Measurements from ENCODE around the gene PRDM11. TPM values are rescaled to one million over a fixed set of nuclear protein-coding genes. Genes with fewer than 3 reads are reported as not detected.

The PRDM11 gene
- total RNA-seq, 1 experiment from 2014 or later: 4.0 TPM

DNA sequence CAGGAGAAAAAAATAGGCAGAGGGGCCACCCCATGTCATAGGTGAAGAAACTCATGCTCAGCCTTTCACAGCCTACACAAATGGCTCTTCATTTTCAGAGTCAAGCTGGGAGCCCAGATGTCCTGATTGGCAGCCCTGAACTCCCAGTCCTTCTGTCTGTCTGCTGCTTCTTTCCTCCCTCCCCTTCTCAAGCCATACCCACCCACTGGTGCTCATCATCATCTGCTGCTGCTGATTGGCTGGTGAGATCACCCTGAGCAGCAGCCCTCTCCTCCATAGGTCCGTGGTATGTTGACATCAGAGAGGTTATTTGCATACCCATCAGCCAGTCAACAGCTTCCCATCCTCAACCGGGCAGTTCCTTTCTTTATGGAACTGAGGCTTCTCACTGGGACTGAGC, 46.1 kb upstream of the PRDM11 start:
- Mint-ChIP-seq H3K4me3 (ENCODE audit: unreplicated experiment) (no peak overlapping the region), H3K9me3 (ENCODE audit: unreplicated experiment) (peaks cover 8% of the 10 kb centered on the region), H3K27me3 (ENCODE audit: insufficient read depth, unreplicated experiment) (no peaks in the 10 kb centered on the region), H3K36me3 (ENCODE audit: insufficient read depth, unreplicated experiment) (peaks cover 8% of the 10 kb centered on the region), H3K4me1 (ENCODE audit: insufficient read depth, unreplicated experiment) (peaks cover 41% of the 10 kb centered on the region), H3K27ac (ENCODE audit: low read depth, unreplicated experiment) (no peak overlapping the region)
- intact Hi-C loops (cut with micrococcal nuclease): no loop called here
- ChIA-PET CTCF (interaction anchor here (0.6 to 22.3 kb wide), 10 partner anchors 10 to 830 kb away, joined by 3 to 1181 read pairs (median 4); no protein-coding TSS in a partner anchor), POLR2A (interaction anchor here (1.0 kb wide), 2 partner anchors 163 to 171 kb away, joined by 3 read pairs; no protein-coding TSS in a partner anchor)
- TF ChIP-seq, protein P1, sequence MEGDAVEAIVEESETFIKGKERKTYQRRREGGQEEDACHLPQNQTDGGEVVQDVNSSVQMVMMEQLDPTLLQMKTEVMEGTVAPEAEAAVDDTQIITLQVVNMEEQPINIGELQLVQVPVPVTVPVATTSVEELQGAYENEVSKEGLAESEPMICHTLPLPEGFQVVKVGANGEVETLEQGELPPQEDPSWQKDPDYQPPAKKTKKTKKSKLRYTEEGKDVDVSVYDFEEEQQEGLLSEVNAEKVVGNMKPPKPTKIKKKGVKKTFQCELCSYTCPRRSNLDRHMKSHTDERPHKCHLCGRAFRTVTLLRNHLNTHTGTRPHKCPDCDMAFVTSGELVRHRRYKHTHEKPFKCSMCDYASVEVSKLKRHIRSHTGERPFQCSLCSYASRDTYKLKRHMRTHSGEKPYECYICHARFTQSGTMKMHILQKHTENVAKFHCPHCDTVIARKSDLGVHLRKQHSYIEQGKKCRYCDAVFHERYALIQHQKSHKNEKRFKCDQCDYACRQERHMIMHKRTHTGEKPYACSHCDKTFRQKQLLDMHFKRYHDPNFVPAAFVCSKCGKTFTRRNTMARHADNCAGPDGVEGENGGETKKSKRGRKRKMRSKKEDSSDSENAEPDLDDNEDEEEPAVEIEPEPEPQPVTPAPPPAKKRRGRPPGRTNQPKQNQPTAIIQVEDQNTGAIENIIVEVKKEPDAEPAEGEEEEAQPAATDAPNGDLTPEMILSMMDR (IDR thresholded peaks at IDR 0.05; ENCODE audit: unreplicated experiment): no peak
- no TSS peak for BruUV-seq (replicated peaks)
- DNase-seq (ENCODE audit: unreplicated experiment): peak; percentile 38

DNA sequence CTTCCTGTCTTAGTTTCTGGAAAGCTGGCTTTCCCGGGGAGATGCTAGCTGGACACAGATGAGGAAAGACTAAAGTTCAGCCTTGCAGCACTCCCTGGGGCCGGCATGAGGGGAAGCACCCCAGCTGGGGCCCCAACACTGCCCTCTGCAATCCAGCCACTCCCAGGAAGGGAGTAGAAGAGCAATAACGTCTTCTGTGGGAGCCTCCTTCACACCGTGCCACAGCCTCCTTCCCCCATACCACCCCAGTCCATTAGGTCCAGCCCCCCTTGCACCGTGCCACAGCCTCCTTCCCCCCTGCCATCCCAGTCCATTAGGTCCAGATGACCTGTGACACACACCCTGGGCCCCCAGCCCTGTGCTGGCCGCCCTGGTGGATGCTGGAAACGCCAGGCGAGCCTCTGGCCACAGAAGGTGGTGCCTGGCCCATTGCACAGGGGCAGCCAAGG, 44.1 kb upstream of the PRDM11 start:
- POLR2A ChIA-PET: interaction anchor here (2.9 to 4.4 kb wide), 3 partner anchors 166 to 174 kb away, joined by 10 to 36 read pairs (median 29); no protein-coding TSS in a partner anchor
- Mint-ChIP-seq H3K4me1 (ENCODE audit: insufficient read depth, unreplicated experiment) (peaks cover 25% of the 10 kb centered on the region), H3K4me3 (ENCODE audit: unreplicated experiment) (no peak overlapping the region), H3K27me3 (ENCODE audit: insufficient read depth, unreplicated experiment) (no peaks in the 10 kb centered on the region), H3K36me3 (ENCODE audit: insufficient read depth, unreplicated experiment) (peaks cover 8% of the 10 kb centered on the region), H3K27ac (ENCODE audit: low read depth, unreplicated experiment) (no peak overlapping the region), H3K9me3 (ENCODE audit: unreplicated experiment) (peaks cover 8% of the 10 kb centered on the region)
- DNase-seq (ENCODE audit: unreplicated experiment): no peak
- intact Hi-C loops (cut with micrococcal nuclease): no loop called here
- CTCF ChIA-PET: interaction anchor here (0.6 to 22.3 kb wide), 31 partner anchors 8 to 661 kb away, joined by 3 to 1181 read pairs (median 4); no protein-coding TSS in a partner anchor
- no TSS peak for BruUV-seq (replicated peaks)
- TF ChIP-seq, protein P1 (IDR thresholded peaks at IDR 0.05; ENCODE audit: unreplicated experiment): no peak

DNA sequence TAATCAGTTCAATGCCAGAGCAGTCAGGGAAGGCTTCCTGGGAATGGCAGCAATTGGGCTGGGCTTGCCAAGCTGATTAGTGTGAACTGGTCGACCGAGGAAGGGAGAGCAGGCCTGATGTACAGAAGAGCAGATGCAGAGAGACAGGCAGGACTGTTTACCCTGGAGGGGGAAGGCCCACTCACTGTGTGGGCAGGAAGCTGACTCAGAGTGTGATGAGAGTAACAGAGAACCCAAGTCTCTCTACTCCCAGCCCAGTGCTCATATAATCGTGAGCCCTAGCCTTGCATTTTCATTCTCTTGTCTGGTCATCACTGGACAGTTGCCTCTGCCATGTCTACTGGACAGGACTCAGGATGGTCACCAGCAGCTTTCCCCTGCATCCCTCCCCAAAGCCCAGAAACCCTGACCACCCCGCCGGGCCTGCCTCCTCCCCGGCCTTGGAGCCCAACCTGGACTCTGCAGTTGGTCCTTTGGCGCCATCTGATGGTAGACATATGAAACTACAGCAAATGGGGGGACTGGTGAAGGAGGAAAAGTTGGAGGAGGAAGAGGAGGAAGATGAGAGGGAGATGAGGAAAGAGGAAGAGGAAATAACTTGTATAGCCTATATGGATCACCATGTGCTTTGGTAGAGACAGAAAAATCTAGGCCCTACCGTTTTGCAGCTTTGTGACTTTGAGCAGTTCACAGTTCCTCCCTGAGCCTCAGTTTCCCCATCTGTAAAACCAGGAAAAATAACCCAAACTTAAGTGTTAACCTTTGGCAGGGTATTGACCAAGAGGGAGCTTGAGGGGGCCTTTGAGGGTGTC, 43.4 kb upstream of the PRDM11 start:
- Mint-ChIP-seq H3K4me3 (ENCODE audit: unreplicated experiment) (no peak overlapping the region), H3K27ac (ENCODE audit: low read depth, unreplicated experiment) (no peak overlapping the region), H3K9me3 (ENCODE audit: unreplicated experiment) (peaks cover 6% of the 10 kb centered on the region), H3K4me1 (ENCODE audit: insufficient read depth, unreplicated experiment) (peaks cover 19% of the 10 kb centered on the region), H3K27me3 (ENCODE audit: insufficient read depth, unreplicated experiment) (no peaks in the 10 kb centered on the region), H3K36me3 (ENCODE audit: insufficient read depth, unreplicated experiment) (peaks cover 1% of the 10 kb centered on the region)
- TF ChIP-seq, protein P1 (IDR thresholded peaks at IDR 0.05; ENCODE audit: unreplicated experiment): peak; percentile 96
- ChIA-PET POLR2A (interaction anchor here (0.9 to 4.4 kb wide), 4 partner anchors 155 to 175 kb away, joined by 3 to 36 read pairs (median 20); no protein-coding TSS in a partner anchor), CTCF (interaction anchor here (0.5 to 22.3 kb wide), 43 partner anchors 8 to 1617 kb away, joined by 3 to 1181 read pairs (median 4); no protein-coding TSS in a partner anchor)
- intact Hi-C loops (cut with micrococcal nuclease): loop anchor here (1.0 kb wide), 1 partner anchor 167 kb away; no protein-coding TSS in a partner anchor
- BruUV-seq (replicated peaks): no TSS peak
- DNase-seq (ENCODE audit: unreplicated experiment): peak; percentile 75

All from MCF 10A (cell line).